HepG2 (cell line): Measurements from ENCODE around the gene AKTIP. TPM values are rescaled to one million over a fixed set of nuclear protein-coding genes. Genes with fewer than 3 reads are reported as not detected.

Source experiments
- BCL6 ChIP-seq: IDR thresholded peaks from 2 replicates; pipeline ENCODE4 v1.6.1; 2016; ENCODE audit warnings: missing genetic modification reagents, missing compliant biosample characterization
- CCDC6 ChIP-seq: sonication (generic); formaldehyde crosslinking; IDR thresholded peaks from 2 replicates; pipeline ENCODE4 v1.8.1; 2022; ENCODE audit warnings: mild to moderate bottlenecking, missing genetic modification reagents, moderate library complexity
- ELF4 ChIP-seq: sonication (generic); formaldehyde crosslinking; IDR thresholded peaks from 2 replicates; pipeline ENCODE4 v1.5.0; 2020; ENCODE audit warnings: missing genetic modification reagents, mild to moderate bottlenecking, moderate library complexity, borderline replicate concordance
- KDM5B ChIP-seq: sonication (generic); formaldehyde crosslinking; IDR thresholded peaks from 2 replicates; pipeline ENCODE4 v1.4.0; 2020; ENCODE audit warnings: missing genetic modification reagents, mild to moderate bottlenecking, borderline replicate concordance
- KDM6A ChIP-seq: IDR thresholded peaks from 2 replicates; pipeline ENCODE4 v1.6.1; 2016; ENCODE audit warnings: low read depth
- PHF8 ChIP-seq: sonication (generic); formaldehyde crosslinking; IDR thresholded peaks from 2 replicates; pipeline ENCODE4 v1.5.0; 2020; ENCODE audit warnings: missing genetic modification reagents
- POLR2A ChIP-seq, 2 experiments: IDR thresholded peaks; 2 replicates each; pipeline ENCODE4 v1.6.1; 2011; ENCODE audit warnings: low read depth in 2 of 2, low read length in 2 of 2, mild to moderate bottlenecking in 1 of 2, moderate library complexity in 1 of 2; ENCODE audit not compliant: insufficient read depth in 1 of 2
- POLR2AphosphoS2 ChIP-seq: IDR thresholded peaks from 2 replicates; pipeline ENCODE4 v1.6.1; 2011; ENCODE audit warnings: low read depth, low read length, improper control_type of control experiment
- PREB ChIP-seq: sonication (generic); formaldehyde crosslinking; IDR thresholded peaks from 2 replicates; pipeline ENCODE4 v1.4.0; 2020; ENCODE audit warnings: missing genetic modification reagents
- TBX2 ChIP-seq: sonication (generic); formaldehyde crosslinking; IDR thresholded peaks from 2 replicates; pipeline ENCODE4 v1.5.0; 2020; ENCODE audit warnings: missing genetic modification reagents, mild to moderate bottlenecking, borderline replicate concordance
- TEF ChIP-seq: sonication (generic); formaldehyde crosslinking; IDR thresholded peaks from 2 replicates; pipeline ENCODE4 v1.5.0; 2020; ENCODE audit warnings: missing genetic modification reagents
- ZNF124 ChIP-seq: sonication (generic); formaldehyde crosslinking; IDR thresholded peaks from 2 replicates; pipeline ENCODE4 v1.4.0; 2020; ENCODE audit warnings: missing genetic modification reagents
- ZNF512B ChIP-seq: sonication (generic); formaldehyde crosslinking; IDR thresholded peaks from 2 replicates; pipeline ENCODE4 v1.5.1; 2020; ENCODE audit warnings: missing genetic modification reagents, mild to moderate bottlenecking, borderline replicate concordance
- ZNF704 ChIP-seq: sonication (generic); formaldehyde crosslinking; IDR thresholded peaks from 2 replicates; pipeline ENCODE4 v1.8.1; 2023; ENCODE audit warnings: mild to moderate bottlenecking, inconsistent platforms, moderate library complexity, missing genetic modification reagents, borderline replicate concordance
- ZNF879 ChIP-seq: sonication (generic); formaldehyde crosslinking; IDR thresholded peaks from 2 replicates; pipeline ENCODE4 v1.8.1; 2023; ENCODE audit warnings: missing genetic modification reagents
- polyA plus RNA-seq, 8 experiments: library from polyadenylated mRNA; depleted of rRNA in 3 of 8; stranded (reverse) in 7 of 8; unstranded in 1 of 8; fragments of >200 nt; fragmentation: Illumina TruSeq in 4 of 8; extraction: Trizol in 4 of 8; gene quantifications; 2 replicates each; pipeline versions ENCODE4 v1.2.1 to v1.2.3, GENCODE V29; 2011 to 2016; ENCODE audit warnings: low read depth in 4 of 8, missing spikeins in 1 of 8, mixed read lengths in 1 of 8; ENCODE audit not compliant: insufficient read depth in 1 of 8
- total RNA-seq, 5 experiments: library from RNA; depleted of rRNA; stranded (reverse); fragments of >200 nt; fragmentation: Illumina TruSeq; extraction: Trizol; gene quantifications; 2 replicates each; pipeline ENCODE4 v1.2.3, GENCODE V29; 2016; ENCODE audit warnings: low read depth in 1 of 5
- TF ChIP-seq, protein P1 (sequence below): sonication (generic); formaldehyde crosslinking; IDR thresholded peaks from 2 replicates; pipeline ENCODE4 v1.5.0; 2020; ENCODE audit warnings: missing genetic modification reagents
- TF ChIP-seq, protein P2 (sequence below): sonication (generic); formaldehyde crosslinking; IDR thresholded peaks from 2 replicates; pipeline ENCODE4 v1.8.1; 2023; ENCODE audit warnings: mild to moderate bottlenecking, missing genetic modification reagents, borderline replicate concordance
- TF ChIP-seq, protein P3 (sequence below): sonication (generic); formaldehyde crosslinking; IDR thresholded peaks from 2 replicates; pipeline ENCODE4 v1.4.0; 2020; ENCODE audit warnings: mild to moderate bottlenecking, missing genetic modification reagents

AKTIP gene
- total and polyA plus RNA-seq, 2 of the 13 experiments (the other 11 are each of a cell fraction or from before 2014, with no cell fraction given) = 28.8 to 49.0 TPM

DNA sequence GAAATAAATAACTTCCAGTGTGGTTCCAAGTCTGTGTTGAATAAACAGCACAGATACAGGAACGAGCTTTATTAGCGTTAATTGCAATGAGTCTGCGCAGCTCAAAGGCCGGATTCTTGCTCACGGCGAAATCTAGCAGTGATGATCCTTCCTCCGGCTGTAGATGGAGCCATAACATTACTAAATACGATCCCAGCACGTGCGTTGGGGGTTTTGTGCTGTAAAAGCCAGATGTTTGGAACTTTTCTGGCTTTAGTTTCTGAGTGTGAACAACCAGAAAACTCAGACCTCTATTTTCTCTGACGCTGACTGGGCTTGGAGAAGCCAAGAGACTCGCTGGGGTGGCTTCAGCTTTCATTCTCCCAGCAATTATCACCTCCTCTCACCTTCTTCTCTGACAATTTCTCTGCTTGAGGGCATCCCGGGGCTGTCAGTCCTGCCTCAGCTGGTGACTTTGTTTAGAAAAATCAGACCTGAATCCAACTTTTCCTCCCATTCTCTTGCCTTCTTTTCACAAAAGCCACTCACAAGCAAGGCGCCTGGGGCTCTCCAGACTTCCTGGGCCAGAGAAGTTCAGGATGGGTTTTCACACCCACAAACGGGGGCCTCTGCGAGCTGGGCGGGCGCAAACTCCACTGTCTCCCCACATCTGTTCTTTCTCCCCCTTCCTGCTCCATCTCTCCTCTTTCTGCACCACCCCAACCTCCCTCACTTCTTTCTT lies 47.1 kb upstream of the AKTIP start (continued):
- TF ChIP-seq, protein P1, sequence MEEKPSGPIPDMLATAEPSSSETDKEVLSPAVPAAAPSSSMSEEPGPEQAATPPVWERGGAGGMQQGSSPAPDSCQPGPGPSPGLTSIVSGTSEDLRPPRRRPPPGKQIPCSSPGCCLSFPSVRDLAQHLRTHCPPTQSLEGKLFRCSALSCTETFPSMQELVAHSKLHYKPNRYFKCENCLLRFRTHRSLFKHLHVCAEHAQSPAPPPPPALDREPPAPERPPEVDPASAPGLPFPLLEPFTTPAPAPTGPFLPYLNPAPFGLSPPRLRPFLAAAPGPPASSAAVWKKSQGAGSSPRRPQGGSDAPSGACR (CRISPR knock-in tag) = no peak
- TF ChIP-seq POLR2A (IDR thresholded peaks at IDR 0.05; ENCODE audit: insufficient read depth in 1 of 2, low read depth in 2 of 2, low read length in 2 of 2) (no peak), PHF8 (CRISPR knock-in tag) (0 out of 2 replicates have a peak, but pooled peaks have one; percentile 24), CCDC6 (CRISPR knock-in tag) (no peak), ZNF124 (no peak), ZNF512B (peak; percentile 93), ZNF879 (no peak), KDM5B (CRISPR knock-in tag) (no peak), TBX2 (CRISPR knock-in tag) (0 out of 2 replicates have a peak, but pooled peaks have one; percentile 22), TEF (CRISPR knock-in tag) (no peak), BCL6 (0 out of 2 replicates have a peak, but pooled peaks have one; percentile 15), ZNF704 (CRISPR knock-in tag) (no peak), KDM6A (CRISPR knock-in tag) (no peak), ELF4 (CRISPR knock-in tag) (no peak), PREB (CRISPR knock-in tag) (no peak), POLR2AphosphoS2 (no peak)
- TF ChIP-seq, protein P2, sequence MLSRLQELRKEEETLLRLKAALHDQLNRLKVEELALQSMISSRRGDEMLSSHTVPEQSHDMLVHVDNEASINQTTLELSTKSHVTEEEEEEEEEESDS = no peak
- TF ChIP-seq, protein P3, sequence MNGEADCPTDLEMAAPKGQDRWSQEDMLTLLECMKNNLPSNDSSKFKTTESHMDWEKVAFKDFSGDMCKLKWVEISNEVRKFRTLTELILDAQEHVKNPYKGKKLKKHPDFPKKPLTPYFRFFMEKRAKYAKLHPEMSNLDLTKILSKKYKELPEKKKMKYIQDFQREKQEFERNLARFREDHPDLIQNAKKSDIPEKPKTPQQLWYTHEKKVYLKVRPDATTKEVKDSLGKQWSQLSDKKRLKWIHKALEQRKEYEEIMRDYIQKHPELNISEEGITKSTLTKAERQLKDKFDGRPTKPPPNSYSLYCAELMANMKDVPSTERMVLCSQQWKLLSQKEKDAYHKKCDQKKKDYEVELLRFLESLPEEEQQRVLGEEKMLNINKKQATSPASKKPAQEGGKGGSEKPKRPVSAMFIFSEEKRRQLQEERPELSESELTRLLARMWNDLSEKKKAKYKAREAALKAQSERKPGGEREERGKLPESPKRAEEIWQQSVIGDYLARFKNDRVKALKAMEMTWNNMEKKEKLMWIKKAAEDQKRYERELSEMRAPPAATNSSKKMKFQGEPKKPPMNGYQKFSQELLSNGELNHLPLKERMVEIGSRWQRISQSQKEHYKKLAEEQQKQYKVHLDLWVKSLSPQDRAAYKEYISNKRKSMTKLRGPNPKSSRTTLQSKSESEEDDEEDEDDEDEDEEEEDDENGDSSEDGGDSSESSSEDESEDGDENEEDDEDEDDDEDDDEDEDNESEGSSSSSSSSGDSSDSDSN (CRISPR knock-in tag) = no peak
